A172 (cell line): ENCODE results near the gene TMEM132D. TPM values are rescaled to one million over a fixed set of nuclear protein-coding genes. Genes with fewer than 3 reads are reported as not detected.
"Not testable (repeated sequence)": the region's sequence is repeated elsewhere in the genome, so short reads cannot be mapped to it uniquely, and the experiment has no call there.

Experiments used
- DNase-seq: peaks from one replicate; pipeline ENCODE4 v3.0.0-alpha.2; 2015; ENCODE audit warnings: low spot score
- total RNA-seq: library from RNA; depleted of rRNA; stranded (reverse); fragments of >200 nt; shearing (Covaris generic); gene quantifications from 2 replicates; pipeline ENCODE4 v1.2.3, GENCODE V29; 2014; rRNA removed

Gene TMEM132D
- total RNA-seq, result not detected in 2 replicates

- no peak for DNase-seq
Observed at GRCh38 chr12:129903956-129904829, at the start of gene TMEM132D. TSS of gene TMEM132D (minus strand) at chr12:129904025.

DNA sequence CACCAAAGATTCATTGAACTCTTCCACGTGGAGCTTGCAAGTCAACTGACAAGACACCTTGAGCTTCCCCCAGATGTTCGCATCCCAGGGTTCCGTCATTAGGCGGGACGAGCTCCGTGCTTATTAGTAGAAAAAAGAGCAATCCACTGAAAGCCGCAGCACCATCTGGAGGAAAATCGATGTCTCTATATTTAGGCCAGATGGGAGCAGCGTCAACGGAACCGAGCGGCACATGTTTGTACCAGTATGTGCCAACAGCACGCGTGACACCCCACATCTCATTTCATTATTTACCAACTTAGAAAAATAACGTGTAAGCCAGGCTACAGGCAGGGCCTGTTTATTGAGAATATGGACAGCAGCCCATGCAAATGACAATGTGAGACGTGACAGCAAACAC lies 45.8 kb upstream of the TMEM132D start:
- no peak for DNase-seq

DNA sequence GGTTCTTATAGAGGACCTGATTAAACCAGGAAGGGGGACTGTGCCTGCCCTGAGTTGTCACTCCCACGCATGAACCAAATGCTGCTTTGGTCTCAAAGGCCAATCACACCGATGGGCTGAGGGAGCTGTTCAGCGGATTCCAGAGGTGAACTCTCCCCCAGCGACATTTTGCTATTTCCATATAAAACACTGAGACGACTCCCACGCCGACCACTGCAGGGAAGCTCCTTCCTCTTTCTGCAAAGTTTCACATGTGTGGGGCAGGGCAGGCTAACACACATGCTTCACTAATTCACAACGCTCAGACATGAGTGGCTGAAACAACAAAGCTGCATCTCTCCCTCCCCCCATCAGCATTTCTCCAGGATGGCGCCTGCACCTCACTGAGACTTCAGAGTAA lies 37.8 kb upstream of the TMEM132D start:
- no peak for DNase-seq

DNA sequence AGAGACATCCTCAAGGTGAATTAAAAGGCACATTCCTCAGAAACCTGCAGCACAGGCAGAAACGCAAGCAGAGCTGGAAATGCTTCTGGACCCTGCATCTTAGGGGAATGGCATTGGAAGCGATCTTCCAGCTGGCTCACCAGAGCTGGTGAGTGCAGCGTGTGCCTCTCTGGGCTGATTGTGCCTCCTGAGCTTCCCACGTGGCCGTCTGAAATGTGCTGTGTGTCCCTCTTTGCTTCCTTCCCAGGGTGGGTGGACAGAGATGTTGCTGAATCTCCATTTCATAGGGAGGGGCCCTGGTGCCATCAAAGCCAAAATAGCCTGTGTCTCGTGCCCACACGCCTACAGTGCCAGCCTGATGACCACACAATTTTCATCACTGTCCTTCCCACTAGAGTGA lies 34.3 kb upstream of the TMEM132D start:
- no peak for DNase-seq

GRCh38 chr12:129937426-129937825 lies 33.6 kb upstream of the TMEM132D start:
- DNase-seq, result no peak

- no peak for DNase-seq
Observed at GRCh38 chr12:129928643-129929042, 24.8 kb upstream of the TMEM132D start.

DNA sequence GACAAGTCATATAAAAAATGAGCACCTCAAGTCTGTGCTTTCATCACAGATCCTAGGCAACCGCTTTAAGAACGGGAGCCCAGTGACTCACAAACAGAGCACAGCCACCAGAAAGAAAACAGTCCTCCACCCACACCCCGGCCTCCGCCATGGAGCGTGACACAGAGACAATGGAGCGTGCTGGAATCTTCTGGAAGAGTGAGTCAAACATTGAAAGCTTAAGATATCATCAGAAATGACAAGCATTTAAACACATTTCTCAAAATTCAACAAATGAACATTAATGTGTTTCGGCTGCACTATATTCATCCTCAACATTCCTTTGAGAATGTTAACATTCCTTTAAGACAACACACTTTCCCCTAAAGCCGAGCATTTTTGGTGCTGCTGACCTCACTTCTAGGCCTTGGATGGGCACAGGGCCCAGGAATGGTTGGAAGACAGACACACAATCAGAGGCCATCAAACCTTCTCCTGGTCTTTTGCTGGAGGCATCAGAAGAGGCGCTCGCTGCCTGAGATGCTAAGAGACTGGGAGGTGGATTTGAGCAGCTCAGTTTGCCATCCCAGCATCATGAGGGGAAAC lies 23.6 kb upstream of the TMEM132D start:
- no peak for DNase-seq

- peak; percentile 0 for DNase-seq
Observed at GRCh38 chr12:129911428-129912049, 7.7 kb upstream of the TMEM132D start.

GRCh38 chr12:129909051-129910020 lies 5.5 kb upstream of the TMEM132D start:
- DNase-seq, result no peak

GRCh38 chr12:129903092-129903945 lies 506 bp downstream of the TMEM132D start:
- no peak for DNase-seq

- no peak for DNase-seq
Observed at GRCh38 chr12:129902371-129903091, 1.3 kb downstream of the TMEM132D start.

DNA sequence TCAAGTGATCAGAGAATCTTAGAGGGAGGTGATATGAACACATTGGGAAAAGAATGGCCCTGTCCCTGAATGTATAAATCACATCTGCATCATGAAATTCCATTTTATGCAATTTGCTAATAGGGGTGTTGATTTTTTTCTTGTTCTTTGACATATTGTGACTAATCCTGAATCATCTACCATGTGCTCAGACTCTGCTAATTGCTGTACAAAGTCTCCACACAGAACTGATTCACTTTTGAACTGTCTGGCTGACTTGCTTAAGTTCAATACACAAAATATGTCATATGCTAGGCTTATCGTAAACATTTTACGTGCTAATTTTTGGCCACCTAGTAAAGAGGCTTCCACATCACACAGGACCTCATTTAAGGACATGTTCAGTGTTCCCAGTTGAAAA lies 2.6 kb downstream of the TMEM132D start:
- no peak for DNase-seq

- DNase-seq, result no peak
Observed at GRCh38 chr12:129900306-129900705, 3.5 kb downstream of the TMEM132D start.

DNA sequence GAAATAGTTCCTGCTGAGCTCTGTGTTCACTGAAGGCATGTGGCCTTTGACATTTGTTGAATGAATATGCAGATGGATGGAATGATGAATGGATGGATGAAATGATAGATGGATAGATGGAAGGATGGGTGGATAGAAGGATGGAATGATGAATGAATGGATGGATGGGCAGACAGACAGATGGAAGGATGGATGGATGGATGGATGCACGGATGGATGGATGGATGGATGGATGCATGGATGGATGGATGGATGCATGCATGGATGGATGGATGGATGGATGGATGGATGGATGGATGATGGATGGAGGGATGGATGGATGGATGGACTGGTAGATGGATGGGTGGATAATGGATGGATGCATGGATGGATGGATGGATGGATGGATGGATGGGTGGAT lies 4.8 kb downstream of the TMEM132D start:
- DNase-seq, result not testable (repeated sequence)

GRCh38 chr12:129893691-129894090 lies 10.1 kb downstream of the TMEM132D start:
- no peak for DNase-seq

DNA sequence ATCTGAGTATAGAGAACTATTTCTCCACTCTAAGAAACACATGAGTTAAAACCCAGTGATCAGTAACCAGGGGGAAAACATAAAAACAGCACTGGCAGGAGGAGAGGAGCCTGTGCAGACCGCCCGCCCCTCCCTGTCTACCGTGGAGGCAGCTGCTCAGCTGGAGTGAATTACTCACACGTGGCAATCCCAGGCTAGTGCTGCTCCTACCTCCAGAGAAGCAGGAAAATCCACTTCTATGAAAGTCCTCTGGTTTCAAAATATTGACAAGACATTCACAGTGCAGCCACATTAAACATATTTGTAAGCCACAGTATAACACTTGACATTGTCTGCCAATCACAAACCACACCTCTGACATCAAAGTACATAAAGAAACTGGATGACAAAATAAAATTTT lies 16.7 kb downstream of the TMEM132D start:
- no peak for DNase-seq

GRCh38 chr12:129886541-129886940 lies 17.3 kb downstream of the TMEM132D start:
- DNase-seq, result no peak

DNA sequence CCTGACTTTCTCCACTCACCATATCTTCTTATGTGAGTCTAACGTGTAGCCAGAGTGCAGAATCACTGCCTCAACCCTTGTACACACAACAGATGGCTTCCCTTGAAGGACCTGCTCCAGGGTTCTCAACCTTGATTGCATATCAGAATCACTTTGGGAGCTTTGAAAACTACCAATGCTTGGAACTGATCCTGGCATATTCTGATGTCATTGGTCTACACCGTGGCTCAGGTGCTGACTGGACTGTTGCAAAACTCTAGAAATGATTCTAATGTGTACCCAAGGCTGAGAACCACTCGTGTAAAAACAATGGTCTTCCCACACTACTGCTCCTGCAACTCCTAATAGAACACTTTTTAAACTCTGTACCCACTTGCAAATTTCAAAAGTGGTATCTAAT lies 18.5 kb downstream of the TMEM132D start:
- no peak for DNase-seq

GRCh38 chr12:129877411-129877810 lies 26.4 kb downstream of the TMEM132D start:
- no peak for DNase-seq

- DNase-seq, result no peak
Observed at GRCh38 chr12:129873833-129874208, 30.0 kb downstream of the TMEM132D start.
